ENCODE results near the gene ZNF728.
"Not testable (repeated sequence)": the region's sequence is repeated elsewhere in the genome, so short reads cannot be mapped to it uniquely, and the experiment has no call there.

Gene ZNF728

GRCh38 chr19:22976248-22976647 lies 26.7 kb downstream of the ZNF728 start:
- Mint-ChIP-seq H3K36me3 (ENCODE audit: low read depth) (peaks cover 9% of the 10 kb centered on the region), H3K27me3 (ENCODE audit: low read depth, poor library complexity) (peaks cover 7% of the 10 kb centered on the region), H3K9me3 (peaks cover 92% of the 10 kb centered on the region), H3K4me1 (no peaks in the 10 kb centered on the region), H3K4me3 (no peak overlapping the region), H3K27ac (no peak overlapping the region)
- DNase-seq = no peak
- no peak for TF ChIP-seq CTCF (IDR thresholded peaks at IDR 0.05)

GRCh38 chr19:22975546-22976136 lies 27.3 kb downstream of the ZNF728 start:
- not testable (repeated sequence) for H3K27ac Mint-ChIP-seq; H3K27me3 Mint-ChIP-seq (ENCODE audit: low read depth, poor library complexity); DNase-seq; H3K4me1 Mint-ChIP-seq; H3K4me3 Mint-ChIP-seq; H3K36me3 Mint-ChIP-seq (ENCODE audit: low read depth)
- H3K9me3 Mint-ChIP-seq = peaks cover 89% of the 10 kb centered on the region

GRCh38 chr19:22945560-22945959 lies 57.4 kb downstream of the ZNF728 start:
- TF ChIP-seq CTCF (IDR thresholded peaks at IDR 0.05) = no peak
- peaks cover 88% of the 10 kb centered on the region for H3K9me3 Mint-ChIP-seq
- no peaks in the 10 kb centered on the region for H3K27me3 Mint-ChIP-seq (ENCODE audit: low read depth, poor library complexity)

GRCh38 chr19:22935151-22935550 lies 67.8 kb downstream of the ZNF728 start:
- Mint-ChIP-seq H3K27ac (no peak overlapping the region), H3K4me3 (no peak overlapping the region), H3K36me3 (ENCODE audit: low read depth) (no peaks in the 10 kb centered on the region), H3K27me3 (ENCODE audit: low read depth, poor library complexity) (no peaks in the 10 kb centered on the region), H3K4me1 (no peaks in the 10 kb centered on the region), H3K9me3 (peaks cover 85% of the 10 kb centered on the region)
- DNase-seq = no peak
- TF ChIP-seq CTCF (IDR thresholded peaks at IDR 0.05) = no peak

More at GRCh38 chr19:22945560-22945959, 57.4 kb downstream of the ZNF728 start:
- H3K36me3 Mint-ChIP-seq (ENCODE audit: low read depth) = no peaks in the 10 kb centered on the region
- H3K4me1 Mint-ChIP-seq = no peaks in the 10 kb centered on the region
- no peak overlapping the region for H3K4me3 Mint-ChIP-seq
- H3K27ac Mint-ChIP-seq = no peak overlapping the region
- DNase-seq = peak; percentile 5

- not testable (repeated sequence) for H3K4me1 Mint-ChIP-seq; H3K27me3 Mint-ChIP-seq (ENCODE audit: low read depth, poor library complexity); H3K36me3 Mint-ChIP-seq (ENCODE audit: low read depth); DNase-seq; H3K4me3 Mint-ChIP-seq; H3K27ac Mint-ChIP-seq
- H3K9me3 Mint-ChIP-seq = peaks cover 62% of the 10 kb centered on the region
Observed at GRCh38 chr19:22927576-22927975, 75.4 kb downstream of the ZNF728 start.

- H3K27ac Mint-ChIP-seq; DNase-seq; H3K27me3 Mint-ChIP-seq (ENCODE audit: low read depth, poor library complexity); H3K36me3 Mint-ChIP-seq (ENCODE audit: low read depth); H3K4me3 Mint-ChIP-seq; H3K4me1 Mint-ChIP-seq: not testable (repeated sequence)
- peaks cover 68% of the 10 kb centered on the region for H3K9me3 Mint-ChIP-seq
Observed at GRCh38 chr19:22925181-22925580, 77.8 kb downstream of the ZNF728 start.

All from nephron progenitor cell (in vitro differentiated cells).